GM12878 (cell line): ENCODE measurements around the gene ATXN2. TPM values are rescaled to one million over a fixed set of nuclear protein-coding genes. Genes with fewer than 3 reads are reported as not detected.
A peak's percentile ranks its signal among the peaks of the same experiment; 100 is the strongest.

Experiments used
- ATAC-seq: fragments of 200-7000 bp; cut with Tn5 transposase; 3 replicates; pipeline ENCODE4 v1.9.1; 2020; ENCODE audit warnings: mild to moderate bottlenecking, moderate library complexity
- BruUV-seq: library from RNA; stranded (reverse); fragments of 400-500 nt; replicated peaks from 2 replicates; lab custom pipeline; 2021; lab: Mats Ljungman, UMichigan
- CTCF ChIA-PET: fragments of 300-600 bp; sonication (Branson Sonifier 250); formaldehyde crosslinking; extraction: SDS; loops from one replicate; lab custom pipeline; 2021; ENCODE audit warnings: inconsistent platforms; lab: Yijun Ruan, JAX
- POLR2A ChIA-PET: fragments of 350-600 bp; formaldehyde crosslinking; extraction: SDS; loops from one replicate; lab custom pipeline; 2021; ENCODE audit warnings: inconsistent platforms; lab: Charles Lee
- RAD21 ChIA-PET: fragments of 300-600 bp; sonication (Branson Sonifier 250); formaldehyde crosslinking; loops from one replicate; lab custom pipeline; 2023; ENCODE audit warnings: antibody characterized with exemption; ENCODE audit not compliant: unreplicated experiment; lab: Charles Lee
- SMC1A ChIA-PET: fragments of 300-600 bp; sonication (Branson Sonifier 250); formaldehyde crosslinking; loops from one replicate; lab custom pipeline; 2023; ENCODE audit not compliant: unreplicated experiment, uncharacterized antibody; lab: Charles Lee
- DNase-seq: peaks from one replicate; pipeline ENCODE4 v3.0.0-alpha.2; 2011; ENCODE audit warnings: low read depth, low spot score
- FAIRE-seq: peaks from 3 replicates; lab custom pipeline; 2011; peaks lifted over from hg19 to GRCh38; lab: Jason Lieb, UNC
- H2AFZ ChIP-seq: 2 replicates; pipeline ENCODE4 v1.6.0; 2011; ENCODE audit warnings: low read depth, low read length, control low read depth; ENCODE audit not compliant: control insufficient read depth
- H3K27ac ChIP-seq: 2 replicates; pipeline ENCODE4 v1.5.1; 2011; ENCODE audit warnings: control low read depth; ENCODE audit not compliant: control insufficient read depth, insufficient read depth
- H3K27me3 ChIP-seq, 2 experiments: replicated peaks in 1 of 2; 2 replicates each; pipeline versions ENCODE4 v1.6.0 to v1.6.1; 2011; ENCODE audit warnings: low read length in 1 of 2; ENCODE audit not compliant: control insufficient read depth in 2 of 2, insufficient read depth in 2 of 2
- H3K36me3 ChIP-seq, 2 experiments: 2 replicates each; pipeline ENCODE4 v1.5.1; 2011; ENCODE audit warnings: low read length in 1 of 2; ENCODE audit not compliant: control insufficient read depth in 2 of 2, insufficient read depth in 2 of 2
- H3K4me1 ChIP-seq: 2 replicates; pipeline ENCODE4 v1.6.1; 2011; ENCODE audit warnings: mild to moderate bottlenecking, low read length, moderate library complexity, mixed read lengths; ENCODE audit not compliant: control insufficient read depth, insufficient read depth
- H3K4me2 ChIP-seq: 2 replicates; pipeline ENCODE4 v1.6.0; 2011; ENCODE audit warnings: control low read depth; ENCODE audit not compliant: control insufficient read depth, insufficient read depth
- H3K4me3 ChIP-seq: fragments of 200-600 bp; sonication (generic); 2 replicates; pipeline ENCODE4 v1.5.1; 2016
- H3K79me2 ChIP-seq: 2 replicates; pipeline ENCODE4 v1.6.0; 2011; ENCODE audit warnings: low read length; ENCODE audit not compliant: control insufficient read depth, insufficient read depth
- H3K9ac ChIP-seq: 2 replicates; pipeline ENCODE4 v1.8.0; 2011; ENCODE audit warnings: low read length, control low read depth, mixed read lengths; ENCODE audit not compliant: control insufficient read depth, insufficient read depth
- H3K9me3 ChIP-seq: replicated peaks from 3 replicates; pipeline ENCODE4 v1.5.1; 2011; ENCODE audit warnings: mild to moderate bottlenecking, low read length; ENCODE audit not compliant: control insufficient read depth, insufficient read depth
- H4K20me1 ChIP-seq: 2 replicates; pipeline ENCODE4 v1.6.0; 2011; ENCODE audit not compliant: control insufficient read depth, insufficient read depth
- BMI1 ChIP-seq: fragments of 450-650 bp; IDR thresholded peaks from 2 replicates; pipeline ENCODE4 v1.6.1; 2016; ENCODE audit warnings: mild to moderate bottlenecking, moderate library complexity, borderline replicate concordance
- DPF2 ChIP-seq: fragments of 450-650 bp; IDR thresholded peaks from 2 replicates; pipeline ENCODE4 v1.6.1; 2017; ENCODE audit warnings: mild to moderate bottlenecking
- MYC ChIP-seq: IDR thresholded peaks from 2 replicates; pipeline ENCODE4 v1.6.1; 2011; ENCODE audit warnings: mild to moderate bottlenecking, low read length, moderate library complexity, inconsistent platforms; ENCODE audit not compliant: insufficient read depth, insufficient replicate concordance, insufficient read length, severe bottlenecking
- TAF1 ChIP-seq: IDR thresholded peaks from 2 replicates; pipeline ENCODE4 v1.6.1; 2011; ENCODE audit warnings: mild to moderate bottlenecking, low read depth, low read length, borderline replicate concordance
- ZNF24 ChIP-seq: fragments of 450-650 bp; IDR thresholded peaks from 2 replicates; pipeline ENCODE4 v1.6.1; 2017; ENCODE audit warnings: antibody characterized with exemption, mild to moderate bottlenecking
- WGBS: methylation state at CpG from one replicate; pipeline ENCODE4 v1.1.6; 2016; ENCODE audit warnings: low lambda C conversion rate; ENCODE audit not compliant: insufficient replicate concordance, insufficient coverage; ENCODE audit errors: missing lambda C conversion rate; 5-methylcytosine and 5-hydroxymethylcytosine counted together
- in situ Hi-C: fragments of 300-500 bp; cut with MboI; formaldehyde crosslinking; loops from 9 replicates; pipeline ENCODE4 v1.14.3; 2018; ENCODE audit warnings: mixed read lengths
- intact Hi-C: fragments of 100-400 bp; cut with micrococcal nuclease; formaldehyde crosslinking; loops from one replicate; pipeline ENCODE4 v1.14.2; 2022; ENCODE audit not compliant: unreplicated experiment
- polyA plus RNA-seq, 11 experiments: library from polyadenylated mRNA; depleted of rRNA in 4 of 11; unstranded in 6 of 11; stranded (reverse) in 5 of 11; fragments of >200 nt; fragmentation: Nextera tagmentation in 4 of 11; fragmentation: Illumina TruSeq in 1 of 11; extraction: Ambion mirVana in 4 of 11; extraction: Trizol in 1 of 11; gene quantifications; 1 replicate in 1 of 11; 2 replicates in 10 of 11; pipeline versions ENCODE4 v1.2.1 to v1.2.3, GENCODE V29; 2011 to 2016; ENCODE audit warnings: inconsistent platforms in 2 of 11, missing spikeins in 2 of 11, low read depth in 1 of 11
- total RNA-seq, 4 experiments: library from RNA; depleted of rRNA in 3 of 4; stranded (reverse); fragments of >200 nt in 3 of 4; fragmentation: Illumina TruSeq in 1 of 4; extraction: Trizol in 1 of 4; gene quantifications; 2 replicates each; pipeline versions ENCODE4 v1.2.1 to v1.2.3, GENCODE V29; 2013 to 2021
- TF ChIP-seq, protein P1 (sequence below): fragments of 450-650 bp; conservative IDR thresholded peaks from 2 replicates; pipeline ENCODE4 v1.6.1; 2017; ENCODE audit warnings: mild to moderate bottlenecking, moderate library complexity
- TF ChIP-seq, protein P2 (sequence below): fragments of 150-350 bp; IDR thresholded peaks from 2 replicates; pipeline ENCODE4 v1.6.1; 2014; ENCODE audit warnings: mild to moderate bottlenecking, low read depth, low read length

The ATXN2 gene
- total and polyA plus RNA-seq, 10 of the 15 experiments (the other 5 are each of a cell fraction or from before 2014, with no cell fraction given), result 8.8 to 31.5 (median 19.0) TPM

DNA sequence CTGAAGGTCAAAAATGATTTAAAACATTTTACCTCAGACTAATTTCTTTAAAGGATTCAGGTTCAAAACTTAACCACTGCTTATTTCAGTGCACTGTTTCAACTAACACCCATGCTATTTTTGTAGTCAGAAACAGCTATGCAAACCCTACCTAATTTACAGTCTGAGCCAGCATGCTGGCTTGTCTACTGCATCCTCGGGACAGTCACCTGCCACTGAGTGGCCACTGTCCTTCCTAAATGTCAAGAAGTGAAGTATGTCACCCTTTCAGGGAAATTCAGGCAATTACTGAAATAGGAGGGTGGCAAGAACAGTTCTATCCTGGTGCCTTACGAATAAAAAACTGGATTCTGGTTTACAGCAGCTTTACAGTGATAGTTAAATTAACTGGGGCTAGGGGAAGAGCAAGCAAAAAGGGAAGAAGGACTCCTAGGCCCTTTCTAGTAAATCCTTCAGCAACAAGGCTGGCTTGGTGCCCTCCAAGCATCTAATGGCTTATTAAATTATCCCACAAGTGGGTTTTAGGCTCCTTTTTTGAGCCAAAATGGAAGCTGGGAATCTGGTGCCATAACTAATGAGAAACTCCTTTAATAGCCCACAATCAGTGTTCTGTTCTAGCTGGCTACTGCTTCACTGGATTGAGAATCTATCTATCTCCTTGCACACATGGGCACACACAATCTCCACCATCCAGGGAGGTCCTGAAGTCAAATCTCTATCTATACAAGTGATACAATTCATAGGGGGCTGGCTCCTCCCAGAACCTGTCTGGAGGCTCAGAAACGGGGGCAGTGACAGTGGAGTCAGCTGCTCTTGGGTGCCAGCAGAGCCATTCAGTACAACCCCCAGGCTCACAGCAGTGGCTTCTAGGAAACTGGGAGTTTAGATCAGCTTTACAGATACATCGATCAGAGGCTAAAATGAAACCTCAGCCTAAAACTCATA is 150.0 kb downstream of the ATXN2 start (continued):
- TF ChIP-seq, protein P1, sequence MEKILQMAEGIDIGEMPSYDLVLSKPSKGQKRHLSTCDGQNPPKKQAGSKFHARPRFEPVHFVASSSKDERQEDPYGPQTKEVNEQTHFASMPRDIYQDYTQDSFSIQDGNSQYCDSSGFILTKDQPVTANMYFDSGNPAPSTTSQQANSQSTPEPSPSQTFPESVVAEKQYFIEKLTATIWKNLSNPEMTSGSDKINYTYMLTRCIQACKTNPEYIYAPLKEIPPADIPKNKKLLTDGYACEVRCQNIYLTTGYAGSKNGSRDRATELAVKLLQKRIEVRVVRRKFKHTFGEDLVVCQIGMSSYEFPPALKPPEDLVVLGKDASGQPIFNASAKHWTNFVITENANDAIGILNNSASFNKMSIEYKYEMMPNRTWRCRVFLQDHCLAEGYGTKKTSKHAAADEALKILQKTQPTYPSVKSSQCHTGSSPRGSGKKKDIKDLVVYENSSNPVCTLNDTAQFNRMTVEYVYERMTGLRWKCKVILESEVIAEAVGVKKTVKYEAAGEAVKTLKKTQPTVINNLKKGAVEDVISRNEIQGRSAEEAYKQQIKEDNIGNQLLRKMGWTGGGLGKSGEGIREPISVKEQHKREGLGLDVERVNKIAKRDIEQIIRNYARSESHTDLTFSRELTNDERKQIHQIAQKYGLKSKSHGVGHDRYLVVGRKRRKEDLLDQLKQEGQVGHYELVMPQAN, result no peak
- TF ChIP-seq TAF1 (no peak), ZNF24 (no peak), BMI1 (no peak)

DNA sequence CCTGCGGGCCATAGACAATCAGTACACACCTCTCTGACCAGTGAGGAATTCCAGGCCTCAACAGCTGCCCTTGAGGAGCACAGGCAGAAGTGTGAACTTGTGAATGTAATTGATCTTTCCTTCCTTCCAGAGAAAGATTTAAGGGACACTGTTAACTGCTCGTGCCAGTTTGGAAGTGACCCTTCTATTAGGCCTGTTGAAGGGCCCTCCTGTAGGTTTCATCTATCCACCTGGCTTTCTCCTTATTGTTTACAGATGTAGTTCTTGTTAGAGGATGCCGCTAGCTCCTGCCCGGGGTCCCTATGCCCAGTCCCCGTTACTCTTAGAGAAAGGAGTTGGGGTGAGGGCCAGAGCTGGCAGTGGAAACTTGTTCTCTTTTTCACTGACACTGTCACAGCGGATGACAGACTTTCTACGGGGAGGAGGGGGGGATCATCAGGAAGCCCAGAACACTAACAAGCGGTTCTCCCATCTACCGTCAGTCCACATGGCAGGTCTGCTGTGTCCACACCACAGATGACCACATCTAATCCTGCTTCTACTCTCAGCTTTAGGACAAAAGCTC is 150.8 kb downstream of the ATXN2 start:
- Histone ChIP-seq H3K79me2 (peaks cover 28% of the 10 kb centered on the region), H3K4me1 (peaks cover 66% of the 10 kb centered on the region), H4K20me1 (peaks cover 2% of the 10 kb centered on the region; the same call in 1 of the 2 replicates), H3K27me3 (no peaks in the 10 kb centered on the region), H2AFZ (no peak overlapping the region), H3K4me2 (peak overlapping the region; percentile 39), H3K9me3 (no peaks in the 10 kb centered on the region), H3K36me3 (peaks cover 32 to 51% of the 10 kb centered on the region in 2 experiments), H3K9ac (no peak overlapping the region; the same call in 1 of the 2 replicates), H3K4me3 (no peak overlapping the region), H3K27ac (peak overlapping the region; percentile 57)
- SMC1A ChIA-PET, result interaction anchor here (1.0 to 16.8 kb wide), 4 partner anchors 8 to 45 kb away, joined by 4 to 605 read pairs (median 9); partner anchors contain the start of gene SH2B3
- BruUV-seq, result no TSS peak
- RAD21 ChIA-PET, result interaction anchor here (0.6 to 22.6 kb wide), 6 partner anchors 14 to 145 kb away, joined by 3 to 804 read pairs (median 20); partner anchors contain the start of gene SH2B3
- no peak for FAIRE-seq
- TF ChIP-seq, protein P2, sequence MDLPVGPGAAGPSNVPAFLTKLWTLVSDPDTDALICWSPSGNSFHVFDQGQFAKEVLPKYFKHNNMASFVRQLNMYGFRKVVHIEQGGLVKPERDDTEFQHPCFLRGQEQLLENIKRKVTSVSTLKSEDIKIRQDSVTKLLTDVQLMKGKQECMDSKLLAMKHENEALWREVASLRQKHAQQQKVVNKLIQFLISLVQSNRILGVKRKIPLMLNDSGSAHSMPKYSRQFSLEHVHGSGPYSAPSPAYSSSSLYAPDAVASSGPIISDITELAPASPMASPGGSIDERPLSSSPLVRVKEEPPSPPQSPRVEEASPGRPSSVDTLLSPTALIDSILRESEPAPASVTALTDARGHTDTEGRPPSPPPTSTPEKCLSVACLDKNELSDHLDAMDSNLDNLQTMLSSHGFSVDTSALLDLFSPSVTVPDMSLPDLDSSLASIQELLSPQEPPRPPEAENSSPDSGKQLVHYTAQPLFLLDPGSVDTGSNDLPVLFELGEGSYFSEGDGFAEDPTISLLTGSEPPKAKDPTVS, result no peak
- TF ChIP-seq DPF2, result no peak
- no peak for TF ChIP-seq MYC
- CTCF ChIA-PET, result interaction anchor here (1.1 to 27.3 kb wide), 5 partner anchors 12 to 80 kb away, joined by 3 to 1117 read pairs (median 6); partner anchors contain the start of gene SH2B3
- POLR2A ChIA-PET, result interaction anchor here (1.0 to 1.4 kb wide), 3 partner anchors 14 to 44 kb away, joined by 3 to 5 read pairs (median 4); no protein-coding TSS in a partner anchor
- DNase-seq, result no peak
- in situ Hi-C loops, result loop anchor here (5.0 to 25.0 kb wide), 3 partner anchors 46 to 1764 kb away; partner anchors contain the start of gene TPCN1
- 44% methylated on average over 9 of the region's 9 CpGs for WGBS
- intact Hi-C loops, result no loop called here
- no peak for ATAC-seq
